Activated naive CD4-positive, alpha-beta T cell treated with Interleukin-2 at 50 U/mL for 16 hours (primary cell): ENCODE data around the gene SCN5A.

ENCODE experiments used
- DNase-seq: peaks from one replicate; pipeline ENCODE4 v3.0.0-alpha.2; 2020

The SCN5A gene

GRCh38 chr3:38649500-38650247 lies at the start of gene SCN5A:
TSS of gene SCN5A (minus strand) at chr3:38649687. CDS start at chr3:38633307, 16,380 bp downstream.
- DNase-seq: peak; percentile 63

- no peak for DNase-seq
Measured at GRCh38 chr3:38698760-38699159, 49.3 kb upstream of the SCN5A start.

- DNase-seq: no peak
Measured at GRCh38 chr3:38698061-38698460, 48.6 kb upstream of the SCN5A start.

- no peak for DNase-seq
Measured at GRCh38 chr3:38696034-38696433, 46.5 kb upstream of the SCN5A start.

- no peak for DNase-seq
Measured at GRCh38 chr3:38690185-38690584, 40.7 kb upstream of the SCN5A start.

- no peak for DNase-seq
Measured at GRCh38 chr3:38689774-38690173, 40.3 kb upstream of the SCN5A start.

GRCh38 chr3:38689346-38689745 lies 39.9 kb upstream of the SCN5A start:
- DNase-seq: no peak

- no peak for DNase-seq
Measured at GRCh38 chr3:38687321-38687720, 37.8 kb upstream of the SCN5A start.

GRCh38 chr3:38684546-38684945 lies 35.1 kb upstream of the SCN5A start:
- no peak for DNase-seq

GRCh38 chr3:38669668-38670067 lies 20.2 kb upstream of the SCN5A start:
- no peak for DNase-seq

- no peak for DNase-seq
Measured at GRCh38 chr3:38662544-38662943, 13.1 kb upstream of the SCN5A start.

- no peak for DNase-seq
Measured at GRCh38 chr3:38658841-38659240, 9.4 kb upstream of the SCN5A start.

- no peak for DNase-seq
Measured at GRCh38 chr3:38657369-38657768, 7.9 kb upstream of the SCN5A start.

GRCh38 chr3:38655708-38656300 lies 6.3 kb upstream of the SCN5A start:
- DNase-seq: no peak

- no peak for DNase-seq
Measured at GRCh38 chr3:38653685-38654537, 4.4 kb upstream of the SCN5A start.

- no peak for DNase-seq
Measured at GRCh38 chr3:38652934-38653333, 3.4 kb upstream of the SCN5A start.

- peak; percentile 72 for DNase-seq
Measured at GRCh38 chr3:38651153-38651789, 1.8 kb upstream of the SCN5A start.

GRCh38 chr3:38650248-38650951 lies 913 bp upstream of the SCN5A start:
- DNase-seq: no peak

GRCh38 chr3:38648659-38649499 lies 608 bp downstream of the SCN5A start:
- no peak for DNase-seq

- DNase-seq: no peak
Measured at GRCh38 chr3:38648024-38648658, 1.3 kb downstream of the SCN5A start.
